Endothelial cell of umbilical vein (primary cell): ENCODE results near the gene PKNOX2.

ENCODE experiments used
- CTCF ChIP-seq, 2 donors: IDR thresholded peaks; 1 replicate in 1 of 2; 2 replicates in 1 of 2; pipeline ENCODE4 v1.5.1; 2011; ENCODE audit warnings: low read length in 2 of 2, mild to moderate bottlenecking in 2 of 2, moderate library complexity in 2 of 2, control low read depth in 1 of 2, inconsistent platforms in 1 of 2, low read depth in 1 of 2; ENCODE audit not compliant: insufficient read depth in 1 of 2; ENCODE audit errors: extremely low read depth in 1 of 2
- EZH2 ChIP-seq: IDR thresholded peaks from 2 replicates; pipeline ENCODE4 v1.6.1; 2012; ENCODE audit warnings: borderline replicate concordance, low read depth, mild to moderate bottlenecking, moderate library complexity, low read length, inconsistent platforms; ENCODE audit not compliant: severe bottlenecking
- POLR2AphosphoS5 ChIP-seq: IDR thresholded peaks from 2 replicates; pipeline ENCODE4 v1.6.1; 2012; ENCODE audit warnings: low read depth, mild to moderate bottlenecking, control low read depth, low read length, moderate library complexity; ENCODE audit not compliant: insufficient read depth

- TF ChIP-seq POLR2AphosphoS5 (no peak), CTCF (IDR thresholded peaks at IDR 0.05; ENCODE audit: extremely low read depth in 1 of 2, insufficient read depth in 1 of 2, low read depth in 1 of 2, low read length in 2 of 2) (no peak), EZH2 (no peak)
Measured at GRCh38 chr11:125460275-125460674, 295.7 kb downstream of the PKNOX2 start.
